ENCODE results near the gene CCDC17. TPM values are rescaled to one million over a fixed set of nuclear protein-coding genes. Genes with fewer than 3 reads are reported as not detected.

The CCDC17 gene
- total RNA-seq, 1 donor from 2014 or later: 1.2 TPM

GRCh38 chr1:45640293-45640692 is 16.4 kb upstream of the CCDC17 start:
- intact Hi-C loops (cut with micrococcal nuclease): no loop called here
- DNase-seq: no peak
- Histone ChIP-seq H3K4me3 (no peak overlapping the region), H3K36me3 (peaks cover 70% of the 10 kb centered on the region), H3K27me3 (ENCODE audit: low read depth) (no peaks in the 10 kb centered on the region), H3K27ac (replicated peaks) (no peak overlapping the region), H3K4me1 (peaks cover 14% of the 10 kb centered on the region), H3K9me3 (replicated peaks) (no peaks in the 10 kb centered on the region)
- no peak for TF ChIP-seq CTCF (IDR thresholded peaks at IDR 0.05; ENCODE audit: borderline replicate concordance)

- intact Hi-C loops (cut with micrococcal nuclease): no loop called here
- Histone ChIP-seq H3K4me1 (peaks cover 10% of the 10 kb centered on the region), H3K9me3 (replicated peaks) (no peaks in the 10 kb centered on the region), H3K36me3 (peaks cover 89% of the 10 kb centered on the region), H3K27ac (replicated peaks) (peak overlapping the region; percentile 14), H3K4me3 (no peak overlapping the region), H3K27me3 (ENCODE audit: low read depth) (no peaks in the 10 kb centered on the region)
- no peak for TF ChIP-seq CTCF (IDR thresholded peaks at IDR 0.05; ENCODE audit: borderline replicate concordance)
- DNase-seq: no peak
Measured at GRCh38 chr1:45635211-45635610, 11.4 kb upstream of the CCDC17 start.

- TF ChIP-seq CTCF (IDR thresholded peaks at IDR 0.05; ENCODE audit: borderline replicate concordance): no peak
- peaks cover 95% of the 10 kb centered on the region for H3K36me3 ChIP-seq
- H3K9me3 ChIP-seq (replicated peaks): no peaks in the 10 kb centered on the region
- no peaks in the 10 kb centered on the region for H3K27me3 ChIP-seq (ENCODE audit: low read depth)
- peaks cover 7% of the 10 kb centered on the region for H3K4me1 ChIP-seq
- no peak overlapping the region for H3K27ac ChIP-seq (replicated peaks)
- H3K4me3 ChIP-seq: no peak overlapping the region
- intact Hi-C loops (cut with micrococcal nuclease): no loop called here
- no peak for DNase-seq
Measured at GRCh38 chr1:45630429-45630828, 6.6 kb upstream of the CCDC17 start.

GRCh38 chr1:45629035-45629434 is 5.2 kb upstream of the CCDC17 start:
- DNase-seq: no peak
- Histone ChIP-seq H3K4me1 (no peaks in the 10 kb centered on the region), H3K27me3 (ENCODE audit: low read depth) (no peaks in the 10 kb centered on the region), H3K9me3 (replicated peaks) (no peaks in the 10 kb centered on the region), H3K36me3 (peaks cover 93% of the 10 kb centered on the region), H3K4me3 (no peak overlapping the region), H3K27ac (replicated peaks) (peak overlapping the region; percentile 14)
- intact Hi-C loops (cut with micrococcal nuclease): no loop called here
- TF ChIP-seq CTCF (IDR thresholded peaks at IDR 0.05; ENCODE audit: borderline replicate concordance): no peak

- Histone ChIP-seq H3K9me3 (replicated peaks) (no peaks in the 10 kb centered on the region), H3K27ac (replicated peaks) (peak overlapping the region; percentile 60), H3K4me1 (peaks cover 48% of the 10 kb centered on the region), H3K27me3 (ENCODE audit: low read depth) (no peaks in the 10 kb centered on the region), H3K36me3 (peaks cover 53% of the 10 kb centered on the region), H3K4me3 (peak overlapping the region; percentile 49)
- TF ChIP-seq CTCF (IDR thresholded peaks at IDR 0.05; ENCODE audit: borderline replicate concordance): no peak
- DNase-seq: peak; percentile 29
- intact Hi-C loops (cut with micrococcal nuclease): no loop called here
Measured at GRCh38 chr1:45622524-45623394, 1.1 kb downstream of the CCDC17 start.
